ENCODE measurements around the gene VPS35L.
A peak's percentile ranks its signal among the peaks of the same experiment; 100 is the strongest.

Gene VPS35L

GRCh38 chr16:19555186-19555937 lies at the start of gene VPS35L:
TSS of gene VPS35L (plus strand) at chr16:19555703. CDS start at chr16:19555730, 27 bp downstream.
- peak; percentile 96 for DNase-seq

- DNase-seq, result no peak
These were observed 48.5 kb upstream of the VPS35L start for GRCh38 chr16:19506965-19507364.

GRCh38 chr16:19507867-19508266 lies 47.6 kb upstream of the VPS35L start:
- DNase-seq, result no peak

GRCh38 chr16:19512297-19512696 lies 43.2 kb upstream of the VPS35L start:
- no peak for DNase-seq

- no peak for DNase-seq
These were observed 42.0 kb upstream of the VPS35L start for GRCh38 chr16:19513377-19514053.

- DNase-seq, result no peak
These were observed 39.7 kb upstream of the VPS35L start for GRCh38 chr16:19515757-19516156.

- no peak for DNase-seq
These were observed 37.9 kb upstream of the VPS35L start for GRCh38 chr16:19517424-19518089.

GRCh38 chr16:19518388-19518787 lies 37.1 kb upstream of the VPS35L start:
- no peak for DNase-seq

- no peak for DNase-seq
These were observed 34.6 kb upstream of the VPS35L start for GRCh38 chr16:19520861-19521331.

GRCh38 chr16:19521471-19522396 lies 33.8 kb upstream of the VPS35L start, which contains the start of gene GDE1:
TSS of gene GDE1 (minus strand) at chr16:19522098. CDS start at chr16:19521964, 134 bp downstream.
- DNase-seq, result peak; percentile 77

GRCh38 chr16:19522397-19522732 lies 33.1 kb upstream of the VPS35L start:
- no peak for DNase-seq

GRCh38 chr16:19522760-19523159 lies 32.7 kb upstream of the VPS35L start:
- no peak for DNase-seq

GRCh38 chr16:19523184-19523558 lies 32.3 kb upstream of the VPS35L start:
- no peak for DNase-seq

- DNase-seq, result peak; percentile 90
These were observed 31.7 kb upstream of the VPS35L start, which contains the start of gene CCP110 for GRCh38 chr16:19523559-19524355. TSS of gene CCP110 (plus strand) at chr16:19523942. CDS start at chr16:19527882, 3,940 bp downstream.

- DNase-seq, result no peak
These were observed 31.2 kb upstream of the VPS35L start for GRCh38 chr16:19524356-19524615.

- DNase-seq, result no peak
These were observed 30.7 kb upstream of the VPS35L start for GRCh38 chr16:19524616-19525384.

- DNase-seq, result no peak
These were observed 30.1 kb upstream of the VPS35L start for GRCh38 chr16:19525385-19525723.

- DNase-seq, result no peak
These were observed 28.3 kb upstream of the VPS35L start for GRCh38 chr16:19527161-19527560.

GRCh38 chr16:19528666-19529065 lies 26.8 kb upstream of the VPS35L start:
- no peak for DNase-seq

- DNase-seq, result no peak
These were observed 22.9 kb upstream of the VPS35L start for GRCh38 chr16:19532601-19533000.

- DNase-seq, result no peak
These were observed 15.1 kb upstream of the VPS35L start for GRCh38 chr16:19540241-19540970.
